Neuronal stem cell (in vitro differentiated cells): ENCODE data around the gene ALCAM.

Source experiments
- DNase-seq: peaks from one replicate; pipeline ENCODE4 v3.0.0-alpha.2; 2013; ENCODE audit warnings: low spot score
- H2AFZ ChIP-seq: one replicate; pipeline ENCODE4 v1.6.1; 2013; ENCODE audit warnings: mild to moderate bottlenecking, low read length, inconsistent platforms
- H2AK5ac ChIP-seq: 2 replicates; pipeline ENCODE4 v1.6.1; 2013; ENCODE audit warnings: low read depth, mild to moderate bottlenecking, inconsistent platforms, low read length, moderate library complexity, mixed read lengths
- H2BK120ac ChIP-seq: 2 replicates; pipeline ENCODE4 v1.6.1; 2013; ENCODE audit warnings: low read depth, mild to moderate bottlenecking, inconsistent platforms, low read length, moderate library complexity, mixed read lengths
- H2BK12ac ChIP-seq: one replicate; pipeline ENCODE4 v1.6.1; 2013; ENCODE audit warnings: low read length, inconsistent platforms
- H2BK15ac ChIP-seq: 2 replicates; pipeline ENCODE4 v1.6.1; 2013; ENCODE audit warnings: mild to moderate bottlenecking, low read length, inconsistent platforms, mixed read lengths
- H2BK5ac ChIP-seq: one replicate; pipeline ENCODE4 v1.6.1; 2013; ENCODE audit warnings: inconsistent platforms, mild to moderate bottlenecking, low read length, moderate library complexity
- H3K14ac ChIP-seq: one replicate; pipeline ENCODE4 v1.6.1; 2013; ENCODE audit warnings: low read length, inconsistent platforms
- H3K18ac ChIP-seq: 2 replicates; pipeline ENCODE4 v1.6.1; 2013; ENCODE audit warnings: low read length, inconsistent platforms
- H3K23ac ChIP-seq: 2 replicates; pipeline ENCODE4 v1.6.1; 2013; ENCODE audit warnings: low read depth, mild to moderate bottlenecking, mixed read lengths, low read length, inconsistent platforms; ENCODE audit not compliant: poor library complexity
- H3K27ac ChIP-seq: replicated peaks from 3 replicates; pipeline ENCODE4 v1.5.1; 2013; ENCODE audit warnings: low read length, inconsistent platforms
- H3K27me3 ChIP-seq, 3 experiments: 2 replicates each; pipeline ENCODE4 v1.6.1; 2013; ENCODE audit warnings: low read length in 3 of 3, mild to moderate bottlenecking in 2 of 3, inconsistent platforms in 1 of 3, low read depth in 1 of 3, mixed read lengths in 1 of 3, moderate library complexity in 1 of 3; ENCODE audit not compliant: control insufficient read depth in 3 of 3, insufficient read depth in 3 of 3
- H3K36me3 ChIP-seq, 2 donors: replicated peaks in 1 of 2; 2 replicates each; pipeline ENCODE4 v1.6.1; 2013; ENCODE audit warnings: low read length in 2 of 2; ENCODE audit not compliant: control insufficient read depth in 2 of 2, insufficient read depth in 2 of 2
- H3K4ac ChIP-seq: 2 replicates; pipeline ENCODE4 v1.6.1; 2013; ENCODE audit warnings: inconsistent platforms, mild to moderate bottlenecking, low read length, moderate library complexity
- H3K4me1 ChIP-seq, 2 donors: 1 replicate in 1 of 2; 2 replicates in 1 of 2; pipeline ENCODE4 v1.6.1; 2013; ENCODE audit warnings: low read length in 2 of 2, low read depth in 1 of 2; ENCODE audit not compliant: control insufficient read depth in 2 of 2, insufficient read depth in 1 of 2
- H3K4me2 ChIP-seq: one replicate; pipeline ENCODE4 v1.6.1; 2013; ENCODE audit warnings: mild to moderate bottlenecking, low read length, inconsistent platforms; ENCODE audit not compliant: insufficient read depth, poor library complexity, severe bottlenecking
- H3K4me3 ChIP-seq, 2 donors: 2 replicates each; pipeline ENCODE4 v1.5.1; 2013; ENCODE audit warnings: low read length in 2 of 2, mild to moderate bottlenecking in 2 of 2, inconsistent platforms in 1 of 2, moderate library complexity in 1 of 2
- H3K79me1 ChIP-seq: one replicate; pipeline ENCODE4 v1.6.1; 2013; ENCODE audit warnings: low read depth, mild to moderate bottlenecking, inconsistent platforms, low read length, moderate library complexity
- H3K9ac ChIP-seq: one replicate; pipeline ENCODE4 v1.6.1; 2013; ENCODE audit warnings: mild to moderate bottlenecking, low read depth, low read length, inconsistent platforms; ENCODE audit not compliant: poor library complexity
- H3K9me3 ChIP-seq, 2 donors: replicated peaks in 1 of 2; 2 replicates each; pipeline versions ENCODE3 to v1.6.1; 2013; ENCODE audit warnings: low read length in 2 of 2, mild to moderate bottlenecking in 2 of 2, inconsistent platforms in 1 of 2, low read depth in 1 of 2, mixed read lengths in 1 of 2, moderate library complexity in 1 of 2; ENCODE audit not compliant: control insufficient read depth in 2 of 2, insufficient read depth in 1 of 2
- H4K8ac ChIP-seq: one replicate; pipeline ENCODE4 v1.6.1; 2013; ENCODE audit warnings: low read depth, mild to moderate bottlenecking, inconsistent platforms, low read length, moderate library complexity
- H4K91ac ChIP-seq: one replicate; pipeline ENCODE4 v1.6.1; 2013; ENCODE audit warnings: low read length, low read depth, mild to moderate bottlenecking, inconsistent platforms; ENCODE audit not compliant: poor library complexity
- WGBS, 2 donors: extraction: QIAGEN DNeasy Blood & Tissue Kit; methylation state at CpG; one replicate each; pipeline ENCODE4 v1.1.7; 2013; ENCODE audit warnings: missing lambda C conversion rate in 2 of 2, mixed read lengths in 1 of 2; ENCODE audit not compliant: insufficient read length in 2 of 2, insufficient replicate concordance in 1 of 2; ENCODE audit errors: extremely low coverage in 2 of 2; 5-methylcytosine and 5-hydroxymethylcytosine counted together

ALCAM gene

GRCh38 chr3:105553851-105554250 lies 187.1 kb downstream of the ALCAM start:
- H3K23ac ChIP-seq: no peak overlapping the region
- no peaks in the 10 kb centered on the region for H3K79me1 ChIP-seq
- no peak overlapping the region for H2BK5ac ChIP-seq
- H4K8ac ChIP-seq: no peak overlapping the region
- no peaks in the 10 kb centered on the region for H3K27me3 ChIP-seq
- no peaks in the 10 kb centered on the region for H3K9me3 ChIP-seq
- no peak overlapping the region for H4K91ac ChIP-seq
- no peak overlapping the region for H3K9ac ChIP-seq
- H3K18ac ChIP-seq: no peak overlapping the region
- no peaks in the 10 kb centered on the region for H3K36me3 ChIP-seq
- H3K4ac ChIP-seq: no peak overlapping the region
- no peak overlapping the region for H2BK15ac ChIP-seq
- no peak overlapping the region for H2AFZ ChIP-seq
- DNase-seq: no peak
- no peak overlapping the region for H2AK5ac ChIP-seq
- no CpG with 5 or more reads among the region's 3 CpGs for WGBS, 2 donors
- no peak overlapping the region for H3K14ac ChIP-seq
- no peak overlapping the region for H2BK120ac ChIP-seq
- H3K4me3 ChIP-seq: no peak overlapping the region
- H3K4me2 ChIP-seq: no peak overlapping the region
- H2BK12ac ChIP-seq: no peak overlapping the region
- no peaks in the 10 kb centered on the region for H3K4me1 ChIP-seq
- no peak overlapping the region for H3K27ac ChIP-seq

GRCh38 chr3:105555206-105555605 lies 188.5 kb downstream of the ALCAM start:
- H3K27me3 ChIP-seq: no peaks in the 10 kb centered on the region
- no peak overlapping the region for H3K27ac ChIP-seq
- no peak overlapping the region for H3K9ac ChIP-seq
- no peak overlapping the region for H3K4me2 ChIP-seq
- no peak overlapping the region for H4K91ac ChIP-seq
- H3K4ac ChIP-seq: no peak overlapping the region
- no peak overlapping the region for H2AFZ ChIP-seq
- no peaks in the 10 kb centered on the region for H3K36me3 ChIP-seq
- no peak overlapping the region for H2BK15ac ChIP-seq
- no peak overlapping the region for H2BK120ac ChIP-seq
- no peak overlapping the region for H3K14ac ChIP-seq
- H4K8ac ChIP-seq: no peak overlapping the region
- no CpG with 5 or more reads among the region's 2 CpGs for WGBS, 2 donors
- H3K9me3 ChIP-seq: no peaks in the 10 kb centered on the region
- H3K4me3 ChIP-seq: no peak overlapping the region
- no peak overlapping the region for H3K23ac ChIP-seq
- H3K18ac ChIP-seq: no peak overlapping the region
- H2BK12ac ChIP-seq: no peak overlapping the region
- H2BK5ac ChIP-seq: no peak overlapping the region
- DNase-seq: no peak
- H3K79me1 ChIP-seq: no peaks in the 10 kb centered on the region
- no peaks in the 10 kb centered on the region for H3K4me1 ChIP-seq
- no peak overlapping the region for H2AK5ac ChIP-seq

- H3K27me3 ChIP-seq: no peaks in the 10 kb centered on the region
- no peak overlapping the region for H3K4me2 ChIP-seq
- no peak overlapping the region for H2BK120ac ChIP-seq
- no peak overlapping the region for H3K4ac ChIP-seq
- H2AK5ac ChIP-seq: no peak overlapping the region
- no peak overlapping the region for H3K27ac ChIP-seq
- no peak overlapping the region for H3K18ac ChIP-seq
- no peaks in the 10 kb centered on the region for H3K9me3 ChIP-seq
- no peak overlapping the region for H4K8ac ChIP-seq
- H3K4me3 ChIP-seq: no peak overlapping the region
- H3K36me3 ChIP-seq: no peaks in the 10 kb centered on the region
- H3K79me1 ChIP-seq: no peaks in the 10 kb centered on the region
- no peak overlapping the region for H2BK12ac ChIP-seq
- no peak overlapping the region for H2BK15ac ChIP-seq
- no peak overlapping the region for H3K9ac ChIP-seq
- no peaks in the 10 kb centered on the region for H3K4me1 ChIP-seq
- H3K23ac ChIP-seq: no peak overlapping the region
- no CpG with 5 or more reads among the region's 1 CpG for WGBS, 2 donors
- H2BK5ac ChIP-seq: no peak overlapping the region
- DNase-seq: no peak
- H2AFZ ChIP-seq: no peak overlapping the region
- H4K91ac ChIP-seq: no peak overlapping the region
- no peak overlapping the region for H3K14ac ChIP-seq
These were observed 193.1 kb downstream of the ALCAM start for GRCh38 chr3:105559856-105560255.

GRCh38 chr3:105561876-105562275 lies 195.2 kb downstream of the ALCAM start:
- Histone ChIP-seq H3K23ac (no peak overlapping the region), H3K36me3 (no peaks in the 10 kb centered on the region), H4K8ac (no peak overlapping the region), H2AK5ac (no peak overlapping the region), H3K79me1 (no peaks in the 10 kb centered on the region), H3K4me2 (no peak overlapping the region), H3K9ac (no peak overlapping the region), H2AFZ (no peak overlapping the region), H3K4ac (no peak overlapping the region), H4K91ac (no peak overlapping the region), H3K14ac (no peak overlapping the region), H3K27ac (no peak overlapping the region), H3K4me1 (no peaks in the 10 kb centered on the region), H2BK15ac (no peak overlapping the region), H2BK12ac (no peak overlapping the region), H2BK120ac (no peak overlapping the region), H3K4me3 (no peak overlapping the region), H3K9me3 (no peaks in the 10 kb centered on the region), H3K27me3 (no peaks in the 10 kb centered on the region), H3K18ac (no peak overlapping the region), H2BK5ac (no peak overlapping the region)
- no CpG with 5 or more reads among the region's 1 CpG for WGBS, 2 donors
- no peak for DNase-seq
